HG03103 (cell line): ENCODE results near the gene TIMM50.
A peak's percentile ranks its signal among the peaks of the same experiment; 100 is the strongest.
"Not testable (repeated sequence)": the region's sequence is repeated elsewhere in the genome, so short reads cannot be mapped to it uniquely, and the experiment has no call there.

Experiments
- ATAC-seq: cut with Tn5 transposase; IDR thresholded peaks from one replicate; pipeline ENCODE4 v1.9.1; 2021; ENCODE audit warnings: low read depth; ENCODE audit not compliant: unreplicated experiment

The TIMM50 gene

GRCh38 chr19:39480337-39481228, at the start of gene TIMM50:
Gene TIMM50 (plus strand): TSS chr19:39480838. CDS start chr19:39480854, 16 bp downstream.
- peak; percentile 80 for ATAC-seq

- ATAC-seq = no peak
Measured at GRCh38 chr19:39432677-39433025, 48.0 kb upstream of the TIMM50 start.

- no peak for ATAC-seq
Measured at GRCh38 chr19:39433480-39434079, 47.1 kb upstream of the TIMM50 start.

- ATAC-seq = no peak
Measured at GRCh38 chr19:39434123-39435076, 46.2 kb upstream of the TIMM50 start.

GRCh38 chr19:39435499-39436349, 44.9 kb upstream of the TIMM50 start, which contains the start of gene RPS16:
Gene RPS16 (minus strand): TSS chr19:39435949. CDS start chr19:39435895, 54 bp downstream.
- peak; percentile 64 for ATAC-seq

- ATAC-seq = no peak
Measured at GRCh38 chr19:39436350-39436716, 44.3 kb upstream of the TIMM50 start.

GRCh38 chr19:39438270-39438934, 42.2 kb upstream of the TIMM50 start:
- no peak for ATAC-seq

- ATAC-seq = no peak
Measured at GRCh38 chr19:39444598-39445195, 35.9 kb upstream of the TIMM50 start.

GRCh38 chr19:39445196-39446111, 35.2 kb upstream of the TIMM50 start, which contains the start of gene SUPT5H:
Gene SUPT5H (plus strand): TSS chr19:39445582. CDS start chr19:39445891, 309 bp downstream.
- ATAC-seq = peak; percentile 84

- ATAC-seq = no peak
Measured at GRCh38 chr19:39446365-39447084, 34.1 kb upstream of the TIMM50 start.

GRCh38 chr19:39448271-39448670, 32.4 kb upstream of the TIMM50 start:
- no peak for ATAC-seq

- ATAC-seq = no peak
Measured at GRCh38 chr19:39449116-39449797, 31.4 kb upstream of the TIMM50 start.

- ATAC-seq = not testable (repeated sequence)
Measured at GRCh38 chr19:39451257-39451656, 29.4 kb upstream of the TIMM50 start.

GRCh38 chr19:39463403-39463802, 17.2 kb upstream of the TIMM50 start:
- no peak for ATAC-seq

GRCh38 chr19:39465956-39466747, 14.5 kb upstream of the TIMM50 start:
- ATAC-seq = no peak

GRCh38 chr19:39467941-39468340, 12.7 kb upstream of the TIMM50 start:
- ATAC-seq = no peak
